K562 (cell line): ENCODE data around the gene SCAMP3. TPM values are rescaled to one million over a fixed set of nuclear protein-coding genes. Genes with fewer than 3 reads are reported as not detected.

Source experiments
- CBX8 ChIP-seq: fragments of 200-600 bp; sonication (generic); IDR thresholded peaks from 2 replicates; pipeline ENCODE4 v1.6.1; 2012; ENCODE audit warnings: borderline replicate concordance, mixed run types, low read depth, mild to moderate bottlenecking, moderate library complexity, mixed read lengths, low read length, control low read depth, inconsistent platforms; ENCODE audit not compliant: poor library complexity, severe bottlenecking; ENCODE audit errors: extremely low read depth
- FIP1L1 ChIP-seq: fragments of 200-400 bp; formaldehyde crosslinking; IDR thresholded peaks from 2 replicates; pipeline ENCODE4 v1.6.1; 2018; ENCODE audit warnings: mild to moderate bottlenecking, low read depth, low read length; ENCODE audit not compliant: poor library complexity, severe bottlenecking
- FOXK2 ChIP-seq, 2 experiments: fragments of 450-650 bp; IDR thresholded peaks in 1 of 2; conservative IDR thresholded peaks in 1 of 2; 2 replicates each; pipeline ENCODE4 v1.6.1; 2016; ENCODE audit warnings: low read depth in 2 of 2, mild to moderate bottlenecking in 1 of 2
- MBD2 ChIP-seq: sonication (generic); IDR thresholded peaks from 2 replicates; pipeline ENCODE4 v1.6.1; 2016; ENCODE audit warnings: low read depth, borderline replicate concordance
- MTA2 ChIP-seq: fragments of 450-650 bp; IDR thresholded peaks from 2 replicates; pipeline ENCODE4 v1.6.1; 2016; ENCODE audit warnings: low read depth
- PHF20 ChIP-seq: fragments of 450-650 bp; IDR thresholded peaks from 2 replicates; pipeline ENCODE4 v1.6.1; 2018; ENCODE audit not compliant: partially characterized antibody
- RBBP5 ChIP-seq: fragments of 200-600 bp; sonication (generic); IDR thresholded peaks from 2 replicates; pipeline ENCODE4 v1.6.1; 2012; ENCODE audit warnings: borderline replicate concordance, mild to moderate bottlenecking, low read length, control low read depth, inconsistent platforms; ENCODE audit not compliant: insufficient read depth, poor library complexity, severe bottlenecking
- TAF1 ChIP-seq: IDR thresholded peaks from 2 replicates; pipeline ENCODE4 v1.6.1; 2011; ENCODE audit warnings: mild to moderate bottlenecking, low read length, moderate library complexity; ENCODE audit not compliant: insufficient read depth, control insufficient read depth, severe bottlenecking; ENCODE audit errors: extremely low read depth
- ZFX ChIP-seq: sonication (generic); formaldehyde crosslinking; IDR thresholded peaks from 2 replicates; pipeline ENCODE4 v1.8.0; 2022; ENCODE audit warnings: mild to moderate bottlenecking, missing genetic modification reagents, moderate library complexity
- ZNF146 ChIP-seq: IDR thresholded peaks from one replicate; pipeline ENCODE4 v1.6.1; 2018; ENCODE audit warnings: missing compliant biosample characterization; ENCODE audit not compliant: unreplicated experiment
- ZNF274 ChIP-seq: IDR thresholded peaks from 2 replicates; pipeline ENCODE4 v1.6.1; 2011; ENCODE audit warnings: low read depth, mild to moderate bottlenecking, low read length, moderate library complexity, borderline replicate concordance
- ZNF311 ChIP-seq: fragments of 250-450 bp; sonication (Bioruptor Pico); IDR thresholded peaks from 2 replicates; pipeline ENCODE4 v1.4.0; 2020; ENCODE audit warnings: mild to moderate bottlenecking, moderate library complexity
- ZNF583 ChIP-seq: fragments of 250-450 bp; sonication (Bioruptor Pico); IDR thresholded peaks from 2 replicates; pipeline ENCODE4 v1.4.0; 2020
- polyA plus RNA-seq, 8 experiments: library from polyadenylated mRNA; depleted of rRNA in 4 of 8; stranded (reverse) in 5 of 8; unstranded in 3 of 8; fragments of >200 nt; fragmentation: Nextera tagmentation in 2 of 8; fragmentation: Illumina TruSeq in 1 of 8; extraction: Ambion mirVana in 2 of 8; extraction: Trizol in 1 of 8; gene quantifications; 2 replicates each; pipeline versions ENCODE4 v1.2.1 to v1.2.3, GENCODE V29; 2011 to 2014; ENCODE audit warnings: inconsistent platforms in 1 of 8, missing spikeins in 1 of 8
- total RNA-seq, 7 experiments: library from RNA; depleted of rRNA in 6 of 7; stranded (reverse); fragments of >200 nt in 6 of 7; fragmentation: Illumina TruSeq in 2 of 7; extraction: Trizol in 2 of 7; gene quantifications; 2 replicates each; pipeline versions ENCODE4 v1.2.1 to v1.2.3, GENCODE V29; 2011 to 2021; ENCODE audit warnings: low replicate concordance in 1 of 7
- TF ChIP-seq, protein P1 (sequence below), 2 experiments: fragments of 450-650 bp in 1 of 2; sonication (generic) in 1 of 2; formaldehyde crosslinking in 1 of 2; IDR thresholded peaks; 2 replicates each; pipeline versions ENCODE4 v1.7.1 to v1.9.0; 2016 to 2022; ENCODE audit warnings: inconsistent platforms in 1 of 2, mild to moderate bottlenecking in 1 of 2, missing genetic modification reagents in 1 of 2
- TF ChIP-seq, protein P2 (sequence below): fragments of 250-450 bp; sonication (Bioruptor Pico); IDR thresholded peaks from 2 replicates; pipeline ENCODE4 v1.4.0; 2020; ENCODE audit warnings: borderline replicate concordance

The SCAMP3 gene
- total and polyA plus RNA-seq, 9 of the 15 experiments (the other 6 are each of a cell fraction or from before 2014, with no cell fraction given): 14.2 to 131 (median 86.1) TPM

DNA sequence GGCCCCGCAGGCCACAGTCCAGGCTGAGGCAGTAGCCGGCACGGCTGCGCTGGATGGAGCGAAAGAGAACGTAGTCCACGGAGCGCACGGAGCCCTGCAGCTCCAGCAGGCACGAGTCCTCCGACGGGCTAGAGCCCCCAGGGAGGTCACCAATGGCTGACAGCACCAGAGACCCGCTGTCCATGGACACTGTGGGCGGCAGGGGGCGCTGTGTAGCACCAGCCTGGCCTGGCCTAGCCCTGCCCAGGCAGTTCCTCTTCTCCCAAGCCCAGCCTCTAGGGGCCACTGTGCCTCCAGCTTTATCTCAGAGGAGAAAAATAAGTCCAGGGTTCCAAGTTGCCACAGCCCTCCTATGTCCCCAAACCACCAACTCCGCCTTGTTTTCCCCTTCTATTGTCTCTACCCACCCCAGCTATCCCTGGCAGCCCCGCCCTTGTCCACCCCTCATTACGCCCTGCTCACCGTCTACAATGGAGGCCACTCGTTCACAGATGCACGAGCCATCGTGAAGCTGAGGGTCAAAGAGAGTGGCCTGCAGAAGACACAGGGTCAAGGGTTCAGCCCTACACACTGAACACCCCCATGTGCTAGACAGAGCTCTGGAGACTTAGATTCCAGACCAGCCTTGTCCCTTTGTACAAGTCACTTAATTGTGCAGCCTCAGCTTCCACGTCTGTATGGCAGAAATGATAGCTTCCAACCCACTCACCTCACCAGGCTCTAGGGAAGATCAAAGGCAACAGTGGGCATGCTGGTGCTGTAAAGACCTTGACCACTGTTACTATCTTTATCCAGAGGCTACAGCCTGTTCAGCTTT, 11.3 kb downstream of the SCAMP3 start (continued):
- TF ChIP-seq ZFX (peak; percentile 51), MBD2 (no peak), ZNF583 (CRISPR knock-in tag) (no peak), TAF1 (no peak), FIP1L1 (peak; percentile 70), FOXK2 (conservative IDR thresholded peaks at IDR 0.05 in 1 of 2, IDR thresholded peaks at IDR 0.05 in 1 of 2; ENCODE audit: low read depth in 2 of 2) (0 out of 4 replicates have a peak, but pooled peaks of 1 of the 2 experiments have one; percentile 45), PHF20 (peak; percentile 23), MTA2 (no peak), ZNF274 (no peak), RBBP5 (no peak), CBX8 (no peak), ZNF311 (CRISPR knock-in tag) (no peak), ZNF146 (no peak)
- TF ChIP-seq, protein P1, sequence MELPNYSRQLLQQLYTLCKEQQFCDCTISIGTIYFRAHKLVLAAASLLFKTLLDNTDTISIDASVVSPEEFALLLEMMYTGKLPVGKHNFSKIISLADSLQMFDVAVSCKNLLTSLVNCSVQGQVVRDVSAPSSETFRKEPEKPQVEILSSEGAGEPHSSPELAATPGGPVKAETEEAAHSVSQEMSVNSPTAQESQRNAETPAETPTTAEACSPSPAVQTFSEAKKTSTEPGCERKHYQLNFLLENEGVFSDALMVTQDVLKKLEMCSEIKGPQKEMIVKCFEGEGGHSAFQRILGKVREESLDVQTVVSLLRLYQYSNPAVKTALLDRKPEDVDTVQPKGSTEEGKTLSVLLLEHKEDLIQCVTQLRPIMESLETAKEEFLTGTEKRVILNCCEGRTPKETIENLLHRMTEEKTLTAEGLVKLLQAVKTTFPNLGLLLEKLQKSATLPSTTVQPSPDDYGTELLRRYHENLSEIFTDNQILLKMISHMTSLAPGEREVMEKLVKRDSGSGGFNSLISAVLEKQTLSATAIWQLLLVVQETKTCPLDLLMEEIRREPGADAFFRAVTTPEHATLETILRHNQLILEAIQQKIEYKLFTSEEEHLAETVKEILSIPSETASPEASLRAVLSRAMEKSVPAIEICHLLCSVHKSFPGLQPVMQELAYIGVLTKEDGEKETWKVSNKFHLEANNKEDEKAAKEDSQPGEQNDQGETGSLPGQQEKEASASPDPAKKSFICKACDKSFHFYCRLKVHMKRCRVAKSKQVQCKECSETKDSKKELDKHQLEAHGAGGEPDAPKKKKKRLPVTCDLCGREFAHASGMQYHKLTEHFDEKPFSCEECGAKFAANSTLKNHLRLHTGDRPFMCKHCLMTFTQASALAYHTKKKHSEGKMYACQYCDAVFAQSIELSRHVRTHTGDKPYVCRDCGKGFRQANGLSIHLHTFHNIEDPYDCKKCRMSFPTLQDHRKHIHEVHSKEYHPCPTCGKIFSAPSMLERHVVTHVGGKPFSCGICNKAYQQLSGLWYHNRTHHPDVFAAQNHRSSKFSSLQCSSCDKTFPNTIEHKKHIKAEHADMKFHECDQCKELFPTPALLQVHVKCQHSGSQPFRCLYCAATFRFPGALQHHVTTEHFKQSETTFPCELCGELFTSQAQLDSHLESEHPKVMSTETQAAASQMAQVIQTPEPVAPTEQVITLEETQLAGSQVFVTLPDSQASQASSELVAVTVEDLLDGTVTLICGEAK (IDR thresholded peaks at IDR 0.05): no peak
- TF ChIP-seq, protein P1 (CRISPR knock-in tag; IDR thresholded peaks at IDR 0.05): no peak
- TF ChIP-seq, protein P2, sequence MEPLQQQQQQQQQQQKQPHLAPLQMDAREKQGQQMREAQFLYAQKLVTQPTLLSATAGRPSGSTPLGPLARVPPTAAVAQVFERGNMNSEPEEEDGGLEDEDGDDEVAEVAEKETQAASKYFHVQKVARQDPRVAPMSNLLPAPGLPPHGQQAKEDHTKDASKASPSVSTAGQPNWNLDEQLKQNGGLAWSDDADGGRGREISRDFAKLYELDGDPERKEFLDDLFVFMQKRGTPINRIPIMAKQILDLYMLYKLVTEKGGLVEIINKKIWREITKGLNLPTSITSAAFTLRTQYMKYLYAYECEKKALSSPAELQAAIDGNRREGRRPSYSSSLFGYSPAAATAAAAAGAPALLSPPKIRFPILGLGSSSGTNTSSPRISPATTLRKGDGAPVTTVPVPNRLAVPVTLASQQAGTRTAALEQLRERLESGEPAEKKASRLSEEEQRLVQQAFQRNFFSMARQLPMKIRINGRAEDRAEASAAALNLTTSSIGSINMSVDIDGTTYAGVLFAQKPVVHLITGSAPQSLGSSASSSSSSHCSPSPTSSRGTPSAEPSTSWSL (CRISPR knock-in tag): no peak
